HEK293 (cell line): ENCODE data around the gene ADPGK.
"Not testable (repeated sequence)": the region's sequence is repeated elsewhere in the genome, so short reads cannot be mapped to it uniquely, and the experiment has no call there.

Experiments used
- SP2 ChIP-seq: fragments of 450-650 bp; formaldehyde crosslinking; IDR thresholded peaks from 2 replicates; pipeline ENCODE4 v1.5.1; 2016; ENCODE audit warnings: missing biosample characterization, missing genetic modification characterization
- TRIM28 ChIP-seq: IDR thresholded peaks from 2 replicates; pipeline ENCODE4 v1.6.1; 2011; ENCODE audit warnings: low read length, control low read depth, borderline replicate concordance
- YY1 ChIP-seq: fragments of 450-650 bp; formaldehyde crosslinking; IDR thresholded peaks from 2 replicates; pipeline ENCODE4 v1.5.1; 2018; ENCODE audit warnings: missing biosample characterization, missing genetic modification characterization
- ZNF596 ChIP-seq: fragments of 450-650 bp; IDR thresholded peaks from 2 replicates; pipeline ENCODE4 v1.5.0; 2018; ENCODE audit warnings: missing biosample characterization, mild to moderate bottlenecking, missing genetic modification characterization, moderate library complexity
- TF ChIP-seq, protein P1 (sequence below): sonication (generic); formaldehyde crosslinking; IDR thresholded peaks from 2 replicates; pipeline ENCODE4 v1.8.1; 2022; ENCODE audit warnings: mild to moderate bottlenecking, moderate library complexity, missing genetic modification reagents
- TF ChIP-seq, protein P2 (sequence below): fragments of 450-650 bp; formaldehyde crosslinking; IDR thresholded peaks from 2 replicates; pipeline ENCODE4 v1.5.1; 2016; ENCODE audit warnings: missing biosample characterization, missing genetic modification characterization
- TF ChIP-seq, protein P3 (sequence below): fragments of 450-650 bp; formaldehyde crosslinking; IDR thresholded peaks from 2 replicates; pipeline ENCODE4 v1.5.1; 2016; ENCODE audit warnings: missing biosample characterization, missing genetic modification characterization, low read depth

GRCh38 chr15:72728249-72728648 is 55.3 kb downstream of the ADPGK start:
- TF ChIP-seq, protein P1, sequence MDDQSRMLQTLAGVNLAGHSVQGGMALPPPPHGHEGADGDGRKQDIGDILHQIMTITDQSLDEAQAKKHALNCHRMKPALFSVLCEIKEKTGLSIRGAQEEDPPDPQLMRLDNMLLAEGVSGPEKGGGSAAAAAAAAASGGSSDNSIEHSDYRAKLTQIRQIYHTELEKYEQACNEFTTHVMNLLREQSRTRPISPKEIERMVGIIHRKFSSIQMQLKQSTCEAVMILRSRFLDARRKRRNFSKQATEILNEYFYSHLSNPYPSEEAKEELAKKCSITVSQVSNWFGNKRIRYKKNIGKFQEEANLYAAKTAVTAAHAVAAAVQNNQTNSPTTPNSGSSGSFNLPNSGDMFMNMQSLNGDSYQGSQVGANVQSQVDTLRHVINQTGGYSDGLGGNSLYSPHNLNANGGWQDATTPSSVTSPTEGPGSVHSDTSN: not testable (repeated sequence)
- TF ChIP-seq, protein P2, sequence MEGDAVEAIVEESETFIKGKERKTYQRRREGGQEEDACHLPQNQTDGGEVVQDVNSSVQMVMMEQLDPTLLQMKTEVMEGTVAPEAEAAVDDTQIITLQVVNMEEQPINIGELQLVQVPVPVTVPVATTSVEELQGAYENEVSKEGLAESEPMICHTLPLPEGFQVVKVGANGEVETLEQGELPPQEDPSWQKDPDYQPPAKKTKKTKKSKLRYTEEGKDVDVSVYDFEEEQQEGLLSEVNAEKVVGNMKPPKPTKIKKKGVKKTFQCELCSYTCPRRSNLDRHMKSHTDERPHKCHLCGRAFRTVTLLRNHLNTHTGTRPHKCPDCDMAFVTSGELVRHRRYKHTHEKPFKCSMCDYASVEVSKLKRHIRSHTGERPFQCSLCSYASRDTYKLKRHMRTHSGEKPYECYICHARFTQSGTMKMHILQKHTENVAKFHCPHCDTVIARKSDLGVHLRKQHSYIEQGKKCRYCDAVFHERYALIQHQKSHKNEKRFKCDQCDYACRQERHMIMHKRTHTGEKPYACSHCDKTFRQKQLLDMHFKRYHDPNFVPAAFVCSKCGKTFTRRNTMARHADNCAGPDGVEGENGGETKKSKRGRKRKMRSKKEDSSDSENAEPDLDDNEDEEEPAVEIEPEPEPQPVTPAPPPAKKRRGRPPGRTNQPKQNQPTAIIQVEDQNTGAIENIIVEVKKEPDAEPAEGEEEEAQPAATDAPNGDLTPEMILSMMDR (tag by site-specific recombination): not testable (repeated sequence)
- TF ChIP-seq YY1 (tag by site-specific recombination); TRIM28; SP2 (tag by site-specific recombination); ZNF596: not testable (repeated sequence)
- TF ChIP-seq, protein P3, sequence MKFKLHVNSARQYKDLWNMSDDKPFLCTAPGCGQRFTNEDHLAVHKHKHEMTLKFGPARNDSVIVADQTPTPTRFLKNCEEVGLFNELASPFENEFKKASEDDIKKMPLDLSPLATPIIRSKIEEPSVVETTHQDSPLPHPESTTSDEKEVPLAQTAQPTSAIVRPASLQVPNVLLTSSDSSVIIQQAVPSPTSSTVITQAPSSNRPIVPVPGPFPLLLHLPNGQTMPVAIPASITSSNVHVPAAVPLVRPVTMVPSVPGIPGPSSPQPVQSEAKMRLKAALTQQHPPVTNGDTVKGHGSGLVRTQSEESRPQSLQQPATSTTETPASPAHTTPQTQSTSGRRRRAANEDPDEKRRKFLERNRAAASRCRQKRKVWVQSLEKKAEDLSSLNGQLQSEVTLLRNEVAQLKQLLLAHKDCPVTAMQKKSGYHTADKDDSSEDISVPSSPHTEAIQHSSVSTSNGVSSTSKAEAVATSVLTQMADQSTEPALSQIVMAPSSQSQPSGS (tag by site-specific recombination): not testable (repeated sequence)
